GM06990 (cell line): ENCODE data around the gene PRLH.

Experiments used
- DNase-seq: peaks from one replicate; pipeline ENCODE4 v3.0.0-alpha.2; 2011; ENCODE audit not compliant: insufficient read length; ENCODE audit errors: extremely low read depth
- H3K27me3 ChIP-seq: replicated peaks from 2 replicates; pipeline ENCODE4 v1.6.0; 2011; ENCODE audit warnings: low read length; ENCODE audit not compliant: control insufficient read depth, insufficient read depth
- H3K36me3 ChIP-seq: 2 replicates; pipeline ENCODE4 v1.5.1; 2011; ENCODE audit warnings: low read length; ENCODE audit not compliant: control insufficient read depth, insufficient read depth
- H3K4me3 ChIP-seq: replicated peaks from 2 replicates; pipeline ENCODE4 v1.5.1; 2011; ENCODE audit warnings: low read depth, mild to moderate bottlenecking, control low read depth, low read length
- TF ChIP-seq, protein P1 (sequence below): IDR thresholded peaks from 2 replicates; pipeline ENCODE4 v1.5.1; 2011; ENCODE audit warnings: low read length, control low read depth, mild to moderate bottlenecking, inconsistent platforms; ENCODE audit not compliant: insufficient read depth, poor library complexity, severe bottlenecking

PRLH gene

DNA sequence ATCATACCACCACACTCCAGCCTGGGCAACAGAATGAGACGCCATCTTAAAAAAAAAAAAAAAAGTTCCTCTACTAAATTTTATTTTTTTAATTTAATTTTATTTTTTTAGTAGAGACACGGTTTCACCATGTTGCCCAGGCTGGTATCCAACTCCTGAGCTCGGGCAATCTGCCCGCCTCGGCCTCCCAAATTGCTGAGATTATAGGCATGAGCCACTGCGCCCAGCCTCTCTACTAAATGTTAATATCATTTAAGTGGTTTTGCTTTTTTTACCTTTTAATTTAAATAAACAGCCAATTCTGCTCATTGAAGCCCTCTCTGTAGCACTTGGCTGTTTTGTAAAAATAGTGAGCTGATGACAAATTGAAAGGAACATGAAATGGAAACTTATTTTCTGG lies 15.0 kb downstream of the PRLH start:
- H3K36me3 ChIP-seq: no peaks in the 10 kb centered on the region
- TF ChIP-seq, protein P1, sequence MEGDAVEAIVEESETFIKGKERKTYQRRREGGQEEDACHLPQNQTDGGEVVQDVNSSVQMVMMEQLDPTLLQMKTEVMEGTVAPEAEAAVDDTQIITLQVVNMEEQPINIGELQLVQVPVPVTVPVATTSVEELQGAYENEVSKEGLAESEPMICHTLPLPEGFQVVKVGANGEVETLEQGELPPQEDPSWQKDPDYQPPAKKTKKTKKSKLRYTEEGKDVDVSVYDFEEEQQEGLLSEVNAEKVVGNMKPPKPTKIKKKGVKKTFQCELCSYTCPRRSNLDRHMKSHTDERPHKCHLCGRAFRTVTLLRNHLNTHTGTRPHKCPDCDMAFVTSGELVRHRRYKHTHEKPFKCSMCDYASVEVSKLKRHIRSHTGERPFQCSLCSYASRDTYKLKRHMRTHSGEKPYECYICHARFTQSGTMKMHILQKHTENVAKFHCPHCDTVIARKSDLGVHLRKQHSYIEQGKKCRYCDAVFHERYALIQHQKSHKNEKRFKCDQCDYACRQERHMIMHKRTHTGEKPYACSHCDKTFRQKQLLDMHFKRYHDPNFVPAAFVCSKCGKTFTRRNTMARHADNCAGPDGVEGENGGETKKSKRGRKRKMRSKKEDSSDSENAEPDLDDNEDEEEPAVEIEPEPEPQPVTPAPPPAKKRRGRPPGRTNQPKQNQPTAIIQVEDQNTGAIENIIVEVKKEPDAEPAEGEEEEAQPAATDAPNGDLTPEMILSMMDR: no peak
- no peak overlapping the region for H3K4me3 ChIP-seq
- H3K27me3 ChIP-seq: peaks cover 1% of the 10 kb centered on the region; the same call in 1 of the 2 replicates
- DNase-seq: no peak

GRCh38 chr2:237581751-237582746 lies 15.7 kb downstream of the PRLH start:
- Histone ChIP-seq H3K36me3 (no peaks in the 10 kb centered on the region), H3K4me3 (no peak overlapping the region), H3K27me3 (peaks cover 1% of the 10 kb centered on the region; the same call in 1 of the 2 replicates)
- TF ChIP-seq, protein P1: peak; percentile 59
- no peak for DNase-seq

GRCh38 chr2:237583385-237584295 lies 17.3 kb downstream of the PRLH start:
- DNase-seq: no peak
- Histone ChIP-seq H3K4me3 (no peak overlapping the region), H3K36me3 (no peaks in the 10 kb centered on the region), H3K27me3 (0 out of 2 replicates have a peak, but pooled peaks cover 1% of the 10 kb centered on the region)
- TF ChIP-seq, protein P1: no peak

- DNase-seq: no peak
- Histone ChIP-seq H3K4me3 (no peak overlapping the region), H3K27me3 (0 out of 2 replicates have a peak, but pooled peaks cover 1% of the 10 kb centered on the region), H3K36me3 (no peaks in the 10 kb centered on the region)
- TF ChIP-seq, protein P1: no peak
These were observed 19.3 kb downstream of the PRLH start for GRCh38 chr2:237585590-237586221.

- no peak for DNase-seq
- TF ChIP-seq, protein P1: no peak
- Histone ChIP-seq H3K36me3 (no peaks in the 10 kb centered on the region), H3K27me3 (0 out of 2 replicates have a peak, but pooled peaks cover 1% of the 10 kb centered on the region), H3K4me3 (no peak overlapping the region)
These were observed 21.8 kb downstream of the PRLH start for GRCh38 chr2:237588044-237588696.
